Measurements from ENCODE around the gene SLC6A6.

The SLC6A6 gene

GRCh38 chr3:14463330-14464140, 61.1 kb downstream of the SLC6A6 start:
- Histone ChIP-seq H3K4me3 (ENCODE audit: low read depth, low read length) (no peak overlapping the region), H3K9ac (no peak overlapping the region), H3K27me3 (ENCODE audit: control insufficient read depth, insufficient read depth, low read length) (no peaks in the 10 kb centered on the region), H3K4me1 (no peaks in the 10 kb centered on the region), H3K4me2 (ENCODE audit: low read length) (no peak overlapping the region), H3K9me3 (ENCODE audit: control insufficient read depth, low read length) (no peaks in the 10 kb centered on the region), H2AFZ (no peak overlapping the region), H3K27ac (no peak overlapping the region), H3K79me2 (no peaks in the 10 kb centered on the region), H3K36me3 (ENCODE audit: control insufficient read depth, insufficient read depth, low read length) (no peaks in the 10 kb centered on the region)
- TF ChIP-seq CTCF (IDR thresholded peaks at IDR 0.05): no peak

GRCh38 chr3:14464141-14464465, 61.7 kb downstream of the SLC6A6 start:
- no peak overlapping the region for H3K27ac ChIP-seq
- no peak for TF ChIP-seq CTCF (IDR thresholded peaks at IDR 0.05)
- no peak overlapping the region for H2AFZ ChIP-seq
- no peak overlapping the region for H3K9ac ChIP-seq
- no peak overlapping the region for H3K4me2 ChIP-seq (ENCODE audit: low read length)
- no peaks in the 10 kb centered on the region for H3K79me2 ChIP-seq
- H3K4me1 ChIP-seq: no peaks in the 10 kb centered on the region
- H3K36me3 ChIP-seq (ENCODE audit: control insufficient read depth, insufficient read depth, low read length): no peaks in the 10 kb centered on the region
- no peaks in the 10 kb centered on the region for H3K27me3 ChIP-seq (ENCODE audit: control insufficient read depth, insufficient read depth, low read length)
- H3K4me3 ChIP-seq (ENCODE audit: low read depth, low read length): no peak overlapping the region
- H3K9me3 ChIP-seq (ENCODE audit: control insufficient read depth, low read length): no peaks in the 10 kb centered on the region

- Histone ChIP-seq H3K27ac (no peak overlapping the region), H3K4me2 (ENCODE audit: low read length) (no peak overlapping the region), H3K27me3 (ENCODE audit: control insufficient read depth, insufficient read depth, low read length) (no peaks in the 10 kb centered on the region), H3K9me3 (ENCODE audit: control insufficient read depth, low read length) (no peaks in the 10 kb centered on the region), H3K79me2 (no peaks in the 10 kb centered on the region), H3K9ac (no peak overlapping the region), H3K4me3 (ENCODE audit: low read depth, low read length) (no peak overlapping the region), H3K36me3 (ENCODE audit: control insufficient read depth, insufficient read depth, low read length) (no peaks in the 10 kb centered on the region), H3K4me1 (no peaks in the 10 kb centered on the region), H2AFZ (no peak overlapping the region)
- TF ChIP-seq CTCF (IDR thresholded peaks at IDR 0.05): no peak
Measured at GRCh38 chr3:14464521-14464920, 62.1 kb downstream of the SLC6A6 start.

- H3K9ac ChIP-seq: no peak overlapping the region
- no peak overlapping the region for H2AFZ ChIP-seq
- no peak overlapping the region for H3K4me2 ChIP-seq (ENCODE audit: low read length)
- H3K36me3 ChIP-seq (ENCODE audit: control insufficient read depth, insufficient read depth, low read length): no peaks in the 10 kb centered on the region
- no peaks in the 10 kb centered on the region for H3K4me1 ChIP-seq
- H3K9me3 ChIP-seq (ENCODE audit: control insufficient read depth, low read length): no peaks in the 10 kb centered on the region
- H3K27ac ChIP-seq: no peak overlapping the region
- no peaks in the 10 kb centered on the region for H3K27me3 ChIP-seq (ENCODE audit: control insufficient read depth, insufficient read depth, low read length)
- H3K79me2 ChIP-seq: no peaks in the 10 kb centered on the region
- no peak for TF ChIP-seq CTCF (IDR thresholded peaks at IDR 0.05)
- no peak overlapping the region for H3K4me3 ChIP-seq (ENCODE audit: low read depth, low read length)
Measured at GRCh38 chr3:14465425-14465824, 63.0 kb downstream of the SLC6A6 start.
